ENCODE data around the gene IFI44.
A peak's percentile ranks its signal among the peaks of the same experiment; 100 is the strongest.

IFI44 gene, protein sequence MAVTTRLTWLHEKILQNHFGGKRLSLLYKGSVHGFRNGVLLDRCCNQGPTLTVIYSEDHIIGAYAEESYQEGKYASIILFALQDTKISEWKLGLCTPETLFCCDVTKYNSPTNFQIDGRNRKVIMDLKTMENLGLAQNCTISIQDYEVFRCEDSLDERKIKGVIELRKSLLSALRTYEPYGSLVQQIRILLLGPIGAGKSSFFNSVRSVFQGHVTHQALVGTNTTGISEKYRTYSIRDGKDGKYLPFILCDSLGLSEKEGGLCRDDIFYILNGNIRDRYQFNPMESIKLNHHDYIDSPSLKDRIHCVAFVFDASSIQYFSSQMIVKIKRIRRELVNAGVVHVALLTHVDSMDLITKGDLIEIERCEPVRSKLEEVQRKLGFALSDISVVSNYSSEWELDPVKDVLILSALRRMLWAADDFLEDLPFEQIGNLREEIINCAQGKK

DNA sequence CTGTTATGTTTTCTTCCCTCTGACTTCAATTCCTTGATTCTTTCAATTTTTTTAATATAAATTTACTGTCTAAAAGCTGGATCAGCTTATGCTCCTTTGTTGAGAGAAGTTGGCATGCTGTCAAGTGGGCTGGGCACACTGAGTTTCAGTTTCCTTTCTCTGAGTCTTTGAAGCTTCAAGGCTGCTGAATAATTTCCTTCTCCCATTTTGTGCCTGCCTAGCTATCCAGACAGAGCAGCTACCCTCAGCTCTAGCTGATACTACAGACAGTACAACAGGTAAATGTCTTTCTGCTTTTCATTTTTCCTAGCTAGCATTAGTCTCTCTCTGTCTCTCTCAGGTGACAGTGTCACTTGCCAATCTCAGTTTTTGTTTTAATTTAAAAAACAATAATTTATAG is at the start of gene IFI44:
IFI44 (plus strand) TSS at position 204 of the 400 bp plus-strand sequence. CDS start 365 bp downstream, outside the sequence.
- DNase-seq, result peak; percentile 50

DNA sequence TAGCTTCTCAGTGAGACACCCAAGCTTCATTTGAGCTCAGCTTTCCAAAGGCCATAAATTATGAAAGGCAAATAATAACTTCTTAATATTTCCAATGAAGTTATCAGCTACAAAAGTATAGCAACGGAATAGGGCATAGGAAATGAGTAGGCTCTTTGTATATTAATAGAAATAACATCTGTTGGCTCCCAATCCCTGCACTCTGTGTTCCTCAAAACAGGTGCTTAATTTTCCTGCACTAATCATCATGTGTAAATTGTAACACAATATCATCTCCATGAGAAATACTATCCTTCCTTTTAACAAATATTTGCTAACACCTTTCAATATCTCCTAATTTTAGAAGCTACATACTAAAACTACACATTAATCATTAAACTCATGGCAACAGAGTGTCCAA is 48.6 kb upstream of the IFI44 start:
- peak; percentile 63 for DNase-seq

DNA sequence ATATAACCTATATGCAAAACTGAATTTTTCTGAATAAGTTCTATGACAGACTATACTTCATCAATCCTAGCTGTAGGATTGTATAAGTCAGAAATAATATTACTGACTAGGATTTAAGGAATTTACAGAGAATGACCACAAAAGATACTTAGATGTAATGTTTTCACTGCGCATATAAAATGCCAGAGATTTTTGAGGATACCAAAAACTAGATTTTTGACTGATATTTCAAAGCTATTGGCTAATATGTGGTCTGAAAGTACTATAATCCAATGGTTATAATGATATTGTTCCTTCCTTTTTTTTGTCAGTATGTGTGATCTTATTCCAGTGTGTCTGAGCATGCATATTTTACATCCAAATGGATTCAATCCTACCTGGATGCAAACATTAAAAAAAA is 46.4 kb upstream of the IFI44 start:
- no peak for DNase-seq

DNA sequence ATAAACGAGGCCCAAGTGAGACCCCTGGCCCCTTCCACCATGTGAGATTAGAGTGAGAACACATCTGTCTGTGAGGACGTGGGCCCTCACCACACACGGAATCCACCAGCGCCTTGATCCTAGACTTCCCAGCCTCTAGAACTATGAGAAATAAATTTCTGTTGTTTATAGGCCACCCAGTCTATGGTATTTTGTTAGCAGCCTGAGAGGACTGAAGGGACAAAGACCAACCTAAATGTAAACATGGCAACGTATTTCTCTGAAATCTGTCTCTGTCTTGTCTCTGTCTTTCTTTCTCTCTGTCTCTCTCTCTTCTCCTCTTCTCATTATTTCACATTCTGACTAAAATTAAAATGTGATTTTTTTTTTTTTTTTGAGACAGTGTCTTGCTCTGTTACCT is 45.0 kb upstream of the IFI44 start:
- DNase-seq, result no peak

DNA sequence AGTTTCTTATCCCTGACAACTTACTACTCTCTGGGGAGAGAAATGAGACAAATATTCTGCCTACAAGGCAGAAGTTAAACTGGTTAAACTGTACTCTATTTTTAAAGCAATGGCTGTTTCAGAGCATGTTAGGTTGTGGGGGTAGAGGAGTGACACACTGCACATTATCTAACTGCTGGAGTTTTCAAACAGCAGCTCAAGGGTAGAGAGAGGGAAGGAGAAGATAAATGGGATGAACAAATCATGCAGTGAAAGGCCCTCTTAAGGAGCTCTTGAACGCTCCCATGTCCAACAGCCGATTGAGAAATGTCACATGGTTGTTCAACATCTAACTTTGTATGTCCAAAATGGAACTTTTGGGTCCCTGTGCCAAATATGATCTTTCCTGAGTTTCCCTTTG is 43.4 kb upstream of the IFI44 start:
- DNase-seq, result no peak

DNA sequence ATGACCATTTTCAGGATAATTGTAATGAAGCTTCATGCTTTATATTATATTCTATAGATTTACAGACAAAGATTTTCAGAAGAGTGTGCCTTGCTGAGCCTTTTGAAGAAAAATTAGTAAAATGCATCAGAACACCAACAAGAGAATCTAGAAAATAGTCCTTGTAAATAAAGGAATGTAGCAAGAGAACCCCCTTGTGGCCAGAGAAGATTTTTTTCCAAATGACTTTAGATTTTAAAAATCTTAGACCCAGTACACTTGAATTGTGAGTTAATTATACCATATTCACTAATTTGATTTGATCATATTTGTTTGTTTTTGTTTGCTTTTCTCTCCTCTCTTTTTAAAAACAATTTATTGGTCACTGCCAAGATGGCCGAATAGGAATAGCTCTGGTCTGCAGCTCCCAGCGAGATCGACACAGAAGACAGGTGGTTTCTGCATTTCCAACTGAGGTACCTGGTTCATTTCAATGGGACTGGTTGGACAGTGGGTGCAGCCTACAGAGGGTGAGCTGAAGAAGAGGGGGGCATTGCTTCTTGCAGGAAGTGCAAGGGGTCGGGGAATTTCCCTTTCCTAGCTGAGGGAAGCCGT is 42.2 kb upstream of the IFI44 start:
- DNase-seq, result peak; percentile 50

DNA sequence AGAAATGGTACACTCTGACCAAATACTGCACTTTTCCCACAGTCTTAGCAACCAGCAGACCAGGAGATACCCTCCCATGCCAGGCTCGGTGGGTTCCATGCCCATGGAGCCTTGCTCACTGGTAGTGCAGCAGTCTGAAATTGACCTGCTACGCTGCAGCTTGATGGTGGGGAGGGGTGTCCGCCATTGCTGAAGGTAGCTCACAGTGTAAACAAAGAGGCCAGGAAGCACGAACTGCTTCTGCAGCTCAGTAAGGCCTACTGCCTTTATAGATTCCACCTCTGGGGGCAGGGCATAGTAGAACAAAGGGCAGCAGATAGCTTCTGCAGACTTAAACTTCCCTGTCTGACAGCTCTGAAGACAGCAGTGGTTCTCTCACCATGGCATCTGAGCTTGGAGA is 41.7 kb upstream of the IFI44 start:
- DNase-seq, result no peak

DNA sequence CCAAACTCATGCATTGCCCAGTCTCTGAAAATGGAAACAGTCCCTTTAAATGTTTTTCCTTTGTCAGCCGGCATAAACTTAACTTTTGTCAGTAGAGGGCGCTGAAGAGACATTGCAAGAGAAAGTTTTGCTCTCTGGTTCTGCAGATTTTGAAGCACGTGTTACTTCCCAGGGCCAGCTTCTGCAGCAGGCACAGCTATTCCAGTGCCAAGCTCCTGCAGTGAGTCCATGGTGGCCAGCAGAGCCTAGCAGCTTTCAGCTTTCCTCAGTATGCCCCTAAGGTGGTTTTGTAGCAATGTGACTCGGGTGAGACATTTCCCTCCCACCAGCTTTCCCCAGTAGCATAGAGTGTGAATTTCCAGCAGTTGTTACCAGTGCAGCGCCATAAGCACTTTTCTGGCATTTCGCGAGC is 32.0 kb upstream of the IFI44 start:
- DNase-seq, result peak; percentile 87

DNA sequence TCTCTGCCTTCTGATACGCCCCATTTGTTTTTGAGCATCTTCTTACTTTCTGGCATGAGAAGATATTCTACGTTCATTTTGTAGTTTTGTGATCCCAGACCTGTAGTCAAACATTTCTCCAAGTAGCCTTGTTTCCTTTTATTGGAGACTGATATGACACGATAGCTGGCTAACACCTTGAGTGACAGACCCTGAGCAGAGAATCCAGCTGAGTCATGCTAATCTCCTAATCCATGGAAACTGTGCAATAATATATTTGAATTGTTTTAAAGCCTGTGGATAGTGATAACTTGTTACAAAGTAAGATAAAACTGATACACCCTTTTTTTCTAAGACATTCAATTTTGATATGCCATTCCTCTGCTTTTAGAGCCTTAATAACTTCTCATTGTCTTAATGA is 30.6 kb upstream of the IFI44 start:
- DNase-seq, result no peak

DNA sequence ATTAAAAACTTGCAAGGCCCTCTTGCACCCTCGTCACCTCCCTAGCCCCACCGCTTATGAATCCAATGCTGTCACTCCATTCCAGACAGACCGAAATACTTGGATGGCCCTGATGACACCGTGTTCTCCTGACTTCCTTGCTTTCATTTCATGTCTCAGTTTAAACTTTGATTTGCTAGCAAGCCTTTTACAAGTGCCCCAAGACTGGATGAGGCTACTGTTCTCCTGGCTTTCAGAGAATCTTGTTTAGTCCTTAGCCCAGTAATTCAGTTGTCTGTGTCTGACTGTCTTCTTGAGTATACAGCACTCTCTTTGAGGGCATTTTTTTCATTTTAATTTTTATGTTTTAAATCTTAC is 30.2 kb upstream of the IFI44 start:
- no peak for DNase-seq

DNA sequence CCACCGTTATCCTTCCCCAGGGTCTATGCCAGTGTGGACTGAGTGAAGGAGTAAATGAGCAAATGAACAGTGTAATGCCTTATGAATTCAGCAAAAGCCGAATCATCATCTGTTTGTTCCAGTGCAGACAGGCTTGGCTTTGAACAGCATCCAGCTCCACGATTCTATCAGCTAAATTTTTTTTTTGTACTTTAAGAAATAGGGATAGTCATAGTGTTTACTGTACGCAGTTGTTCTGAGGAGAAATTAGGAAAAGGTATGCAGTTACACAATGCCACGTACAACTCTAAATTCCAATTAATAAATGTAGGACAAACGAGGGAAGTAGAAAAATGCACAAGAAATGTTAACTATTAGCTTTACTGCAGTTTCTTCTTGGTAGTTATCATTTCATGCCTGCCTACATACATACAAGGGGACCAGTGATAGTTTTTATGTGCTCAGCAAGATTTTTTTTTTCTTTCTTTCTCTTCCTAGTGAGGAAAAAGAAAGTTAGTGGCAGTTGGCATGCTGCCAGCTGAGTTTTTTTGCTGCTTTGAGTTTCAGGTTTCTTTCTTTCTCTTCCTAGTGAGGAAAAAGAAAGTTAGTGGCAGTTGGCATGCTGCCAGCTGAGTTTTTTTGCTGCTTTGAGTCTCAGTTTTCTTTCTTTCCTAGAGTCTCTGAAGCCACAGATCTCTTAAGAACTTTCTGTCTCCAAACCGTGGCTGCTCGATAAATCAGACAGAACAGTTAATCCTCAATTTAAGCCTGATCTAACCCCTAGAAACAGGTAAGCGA is 29.6 kb upstream of the IFI44 start, which contains the start of gene IFI44L:
IFI44L (plus strand) TSS at position 646 of the 777 bp plus-strand sequence. CDS start 7,468 bp downstream, outside the sequence.
- DNase-seq, result no peak

DNA sequence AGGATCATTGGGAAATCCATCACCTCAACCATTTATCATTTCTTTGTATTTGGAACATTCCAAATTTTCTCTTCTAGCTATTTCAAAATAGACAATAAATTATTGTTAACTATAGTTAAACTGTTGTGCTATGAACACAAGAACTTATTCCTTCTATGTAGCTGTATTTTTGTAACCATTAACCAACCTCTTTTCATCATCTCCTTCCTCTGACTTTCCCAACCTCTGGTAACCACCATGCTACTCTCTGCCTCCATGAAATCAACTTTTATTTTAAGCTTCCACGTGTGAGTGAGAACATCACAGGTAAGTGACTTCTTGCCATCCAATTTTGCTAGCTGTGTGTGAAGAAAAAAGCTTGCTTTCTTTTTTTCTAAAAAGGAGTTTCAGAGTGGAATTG is 29.0 kb upstream of the IFI44 start:
- no peak for DNase-seq

DNA sequence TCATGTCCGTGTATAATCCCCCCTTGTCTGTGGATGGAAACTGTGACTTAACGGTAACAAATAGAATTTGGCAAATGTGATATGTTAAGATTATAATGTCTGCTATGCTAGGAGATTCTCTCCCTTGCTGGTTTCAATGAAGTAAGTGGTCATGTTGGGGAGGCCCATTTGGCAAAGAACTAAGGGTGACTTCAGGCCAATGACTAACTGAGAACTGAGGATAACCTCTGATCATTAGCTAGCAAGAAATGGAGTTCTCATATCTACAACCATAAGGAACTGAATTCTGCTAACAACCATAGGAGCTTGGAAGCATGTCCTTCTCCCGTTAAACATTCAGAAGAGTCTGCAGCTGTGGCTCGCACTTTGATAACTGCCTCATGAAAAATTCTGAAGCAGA is 27.1 kb upstream of the IFI44 start:
- DNase-seq, result no peak

DNA sequence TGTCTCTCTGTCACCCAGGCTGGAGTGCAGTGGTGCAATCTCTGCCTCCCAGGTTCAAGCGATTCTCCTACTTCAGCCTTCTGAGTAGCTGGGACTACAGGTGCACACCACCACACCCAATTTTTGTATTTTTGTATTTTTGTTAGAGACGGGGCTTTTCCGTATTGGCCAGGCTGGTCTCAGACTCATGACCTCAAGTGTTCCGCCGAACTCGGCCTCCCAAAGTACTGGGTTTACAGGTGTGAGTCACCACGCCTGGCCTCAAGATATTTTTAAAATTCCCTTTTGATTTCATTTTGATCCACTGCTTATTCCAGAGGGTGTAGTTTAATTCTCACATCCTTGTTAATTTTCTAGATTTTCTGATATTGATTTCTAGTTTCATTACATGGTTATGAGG is 25.6 kb upstream of the IFI44 start:
- DNase-seq, result no peak

DNA sequence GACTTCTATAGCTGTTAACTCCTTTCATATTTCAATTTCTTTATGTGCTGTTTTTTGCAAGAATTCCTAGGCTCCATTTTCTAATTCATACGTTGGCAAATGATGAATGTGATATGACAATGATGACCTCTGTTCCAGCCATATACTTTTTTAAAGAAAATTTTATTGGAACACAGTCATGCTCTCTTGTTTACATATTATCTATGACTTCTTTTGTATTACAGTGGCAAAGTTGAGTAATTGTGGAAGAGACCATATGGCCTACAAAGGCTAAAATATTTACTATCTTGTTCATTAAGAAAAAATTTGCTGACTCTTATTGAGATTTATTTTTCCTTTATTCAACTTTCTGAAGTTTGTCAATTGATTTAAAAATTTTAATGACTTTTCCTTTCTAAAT is 22.3 kb upstream of the IFI44 start:
- no peak for DNase-seq

DNA sequence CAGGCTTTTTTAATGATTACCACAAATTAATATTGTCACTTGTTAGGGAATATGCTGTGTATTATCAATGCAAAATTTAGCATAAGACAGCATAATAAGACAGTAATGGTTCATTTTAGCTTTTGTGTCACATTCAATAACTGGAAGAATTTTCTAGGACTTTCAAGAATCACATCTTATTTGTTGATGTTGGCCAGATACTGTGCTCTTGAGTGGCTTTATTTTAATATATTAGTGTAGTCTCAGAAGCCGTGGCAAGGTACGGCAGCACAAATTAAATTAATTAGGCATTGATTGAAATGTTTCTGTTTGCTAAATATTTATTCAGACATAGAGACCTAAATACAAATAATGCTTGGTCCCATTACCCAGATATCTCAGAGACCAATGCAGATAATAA is 19.0 kb upstream of the IFI44 start:
- DNase-seq, result no peak

DNA sequence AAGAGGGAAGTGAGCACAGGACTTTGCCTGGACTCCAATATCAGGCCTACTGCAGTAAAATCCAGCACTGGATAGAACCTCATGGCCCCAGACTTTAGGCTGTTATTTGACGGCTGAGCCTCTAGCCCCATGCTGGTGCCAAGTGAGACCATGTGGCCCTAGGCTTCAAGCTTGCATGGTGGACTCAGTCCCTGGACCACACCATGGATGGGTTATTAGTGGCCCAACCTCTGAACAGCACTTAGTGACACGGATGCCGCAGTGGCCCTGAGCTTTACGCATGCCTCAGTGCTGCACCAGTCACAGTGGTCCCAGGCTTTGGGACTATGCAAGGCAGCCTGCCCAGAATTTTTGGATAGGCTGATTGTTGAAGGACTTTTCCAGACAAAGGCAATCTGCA is 16.4 kb upstream of the IFI44 start:
- no peak for DNase-seq

DNA sequence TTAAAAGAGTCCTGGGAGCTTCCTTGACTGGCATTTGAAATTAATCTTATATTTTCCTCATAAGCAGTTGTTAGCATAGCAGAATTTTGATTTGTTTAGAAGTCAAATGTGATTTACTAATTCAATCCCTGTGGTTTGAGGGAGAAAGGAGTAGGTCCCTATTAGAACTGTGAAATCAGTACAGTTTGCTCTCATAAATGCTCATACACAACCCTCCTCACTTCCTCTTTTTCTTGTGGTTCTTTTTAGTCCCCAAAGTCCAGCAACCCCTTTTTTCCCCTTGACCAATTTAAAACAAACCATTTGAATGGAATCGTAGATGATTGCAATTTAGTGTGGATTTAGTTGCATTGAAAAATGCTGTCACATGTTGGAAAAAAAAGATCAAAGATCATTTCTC is 9.2 kb upstream of the IFI44 start:
- DNase-seq, result no peak

DNA sequence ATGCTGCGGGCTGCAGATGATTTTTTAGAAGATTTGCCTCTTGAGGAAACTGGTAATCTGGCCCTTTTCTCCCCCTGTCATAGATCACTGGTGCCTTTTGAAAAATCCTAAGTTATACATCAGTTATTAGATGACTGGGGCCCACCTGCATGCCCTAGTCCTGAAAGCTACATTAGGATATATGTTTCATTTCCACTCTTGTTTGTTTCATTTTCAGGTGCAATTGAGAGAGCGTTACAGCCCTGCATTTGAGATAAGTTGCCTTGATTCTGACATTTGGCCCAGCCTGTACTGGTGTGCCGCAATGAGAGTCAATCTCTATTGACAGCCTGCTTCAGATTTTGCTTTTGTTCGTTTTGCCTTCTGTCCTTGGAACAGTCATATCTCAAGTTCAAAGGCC is 8.1 kb upstream of the IFI44 start:
- DNase-seq, result no peak

DNA sequence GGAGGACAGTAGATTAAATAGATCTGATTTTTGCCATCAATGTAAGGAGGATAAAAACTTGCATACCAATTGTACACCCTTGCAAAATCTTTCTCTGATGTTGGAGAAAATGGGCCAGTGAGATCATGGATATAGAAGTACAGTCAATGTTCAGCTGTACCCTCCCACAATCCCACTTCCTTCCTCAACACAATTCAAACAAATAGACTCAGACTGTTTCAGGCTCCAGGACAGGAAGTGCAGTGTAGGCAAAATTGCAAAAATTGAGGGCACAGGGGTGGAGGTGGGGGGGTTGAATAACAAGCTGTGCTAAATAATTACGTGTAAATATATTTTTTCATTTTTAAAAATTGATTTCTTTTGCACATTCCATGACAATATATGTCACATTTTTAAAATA is 3.9 kb upstream of the IFI44 start:
- DNase-seq, result no peak

DNA sequence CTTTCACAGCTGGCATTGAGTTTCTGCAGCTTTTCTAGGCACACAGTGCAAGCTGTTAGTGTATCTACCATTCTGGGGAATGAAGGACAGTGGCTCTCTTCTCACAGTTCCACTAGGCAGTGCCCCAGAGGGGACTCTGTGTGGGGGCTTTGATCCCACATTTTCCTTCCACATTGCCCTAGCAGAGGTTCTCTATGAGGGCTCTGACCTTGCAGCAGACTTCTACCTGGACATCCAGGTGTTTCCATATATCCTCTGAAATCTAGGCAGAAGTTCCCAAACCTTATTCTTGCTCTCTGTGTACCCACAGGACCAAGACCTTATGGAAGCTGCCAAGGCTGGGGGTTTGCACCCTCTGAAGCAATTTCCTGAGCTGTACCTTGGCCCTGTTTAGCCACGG is 2.4 kb upstream of the IFI44 start:
- no peak for DNase-seq

DNA sequence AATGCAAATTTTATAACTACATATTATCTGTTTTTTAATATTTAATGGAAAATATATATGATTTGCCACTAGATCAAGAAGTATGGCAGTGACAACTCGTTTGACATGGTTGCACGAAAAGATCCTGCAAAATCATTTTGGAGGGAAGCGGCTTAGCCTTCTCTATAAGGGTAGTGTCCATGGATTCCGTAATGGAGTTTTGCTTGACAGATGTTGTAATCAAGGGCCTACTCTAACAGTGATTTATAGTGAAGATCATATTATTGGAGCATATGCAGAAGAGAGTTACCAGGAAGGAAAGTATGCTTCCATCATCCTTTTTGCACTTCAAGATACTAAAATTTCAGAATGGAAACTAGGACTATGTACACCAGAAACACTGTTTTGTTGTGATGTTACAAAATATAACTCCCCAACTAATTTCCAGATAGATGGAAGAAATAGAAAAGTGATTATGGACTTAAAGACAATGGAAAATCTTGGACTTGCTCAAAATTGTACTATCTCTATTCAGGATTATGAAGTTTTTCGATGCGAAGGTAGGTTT is 556 bp downstream of the IFI44 start:
- no peak for DNase-seq

DNA sequence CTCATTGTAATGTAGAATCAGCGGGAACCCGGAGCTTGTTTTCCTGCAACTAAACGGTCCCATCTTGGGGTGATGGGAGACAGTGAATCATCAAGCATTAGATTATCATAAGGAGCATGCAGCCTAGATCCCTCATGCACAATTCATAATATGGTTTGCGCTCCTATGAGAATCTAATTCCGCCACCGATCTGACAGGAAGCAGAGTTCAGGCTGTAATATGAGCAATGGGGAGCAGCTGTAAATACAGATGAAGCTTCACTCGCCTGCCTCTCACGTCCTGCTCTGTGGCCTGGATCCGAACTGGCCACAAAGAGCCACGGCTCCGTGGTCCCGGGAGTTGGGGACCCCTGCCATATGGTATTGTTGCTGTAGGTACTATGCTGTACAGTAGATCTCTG is 1.6 kb downstream of the IFI44 start:
- no peak for DNase-seq
